ENCODE data around the gene DDAH1.

The DDAH1 gene

DNA sequence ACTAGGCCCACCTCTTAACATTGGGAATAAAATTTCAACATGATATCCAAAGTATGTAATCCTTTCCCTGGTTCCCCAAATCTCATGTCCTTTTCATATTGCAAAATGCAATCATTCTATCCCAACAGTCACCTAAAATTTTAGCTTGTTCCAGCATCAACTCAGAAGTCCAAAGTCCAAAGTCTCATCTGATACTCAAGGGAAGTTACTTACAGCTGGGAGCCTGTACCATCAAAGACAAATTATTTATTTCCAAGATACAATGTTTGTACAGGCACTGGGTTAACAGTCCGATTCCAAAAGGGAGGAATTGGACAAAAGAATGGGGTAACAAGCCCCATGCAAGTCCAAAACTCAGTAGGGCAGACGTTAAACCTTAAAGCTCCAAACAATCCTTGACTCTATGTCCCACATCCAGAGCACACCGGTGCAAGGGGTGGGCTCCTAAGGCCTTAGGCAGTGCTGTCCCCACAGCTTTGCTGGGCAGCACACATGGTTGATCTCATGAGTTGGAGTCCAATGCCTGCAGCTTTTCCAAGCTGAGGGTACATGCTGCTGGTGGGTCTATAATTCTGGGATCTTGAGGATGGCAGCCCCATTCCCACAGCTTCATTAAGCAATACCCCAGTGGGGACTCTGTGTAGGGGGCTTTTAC is 78.8 kb downstream of the DDAH1 start:
- DNase-seq = no peak

GRCh38 chr1:85379203-85380136 is 85.5 kb downstream of the DDAH1 start:
- no peak for DNase-seq

- no peak for DNase-seq
These were observed 86.4 kb downstream of the DDAH1 start for GRCh38 chr1:85378534-85378933.

DNA sequence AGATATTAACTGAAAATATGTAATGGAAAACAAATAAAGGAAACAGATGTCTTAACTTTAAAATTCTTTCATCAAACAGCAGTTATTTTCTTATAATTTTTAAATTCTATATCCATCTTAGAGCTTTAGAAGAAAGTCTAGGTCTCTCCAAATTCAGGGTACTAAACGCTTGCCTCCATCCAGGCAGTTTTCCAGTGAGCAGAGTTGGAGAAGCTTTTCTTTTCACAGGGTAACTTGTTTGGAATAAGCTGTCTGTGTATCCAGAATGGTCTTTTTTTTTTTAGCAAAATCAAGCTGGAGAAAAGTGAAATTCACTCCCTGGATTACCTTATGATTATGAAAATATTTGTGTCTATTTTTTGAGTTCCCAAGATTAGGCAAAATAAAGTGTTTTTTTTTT is 88.6 kb downstream of the DDAH1 start:
- DNase-seq = no peak

DNA sequence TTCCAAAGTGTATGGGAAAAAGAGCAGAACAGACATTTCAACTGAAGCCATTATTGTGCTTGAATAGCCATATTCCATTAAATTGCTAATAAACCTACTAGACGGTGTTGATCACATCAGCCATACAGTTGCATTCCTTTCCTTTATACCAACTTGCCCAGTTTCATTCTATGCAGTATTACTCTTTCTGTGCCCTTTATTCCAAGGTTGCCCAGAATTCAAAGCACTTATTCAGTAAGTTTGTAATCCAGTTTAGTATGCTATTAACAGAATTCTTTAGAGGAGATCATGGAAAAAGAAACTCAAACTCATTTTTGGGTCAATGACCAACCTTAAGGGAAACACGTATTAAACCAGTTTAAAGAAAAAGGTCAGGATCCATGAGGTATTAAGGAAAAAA is 89.5 kb downstream of the DDAH1 start:
- no peak for DNase-seq

- DNase-seq = no peak
These were observed 90.8 kb downstream of the DDAH1 start for GRCh38 chr1:85374160-85374559.

GRCh38 chr1:85373378-85373708 is 91.6 kb downstream of the DDAH1 start:
- DNase-seq = no peak

- no peak for DNase-seq
These were observed 92.1 kb downstream of the DDAH1 start for GRCh38 chr1:85372683-85373377.

DNA sequence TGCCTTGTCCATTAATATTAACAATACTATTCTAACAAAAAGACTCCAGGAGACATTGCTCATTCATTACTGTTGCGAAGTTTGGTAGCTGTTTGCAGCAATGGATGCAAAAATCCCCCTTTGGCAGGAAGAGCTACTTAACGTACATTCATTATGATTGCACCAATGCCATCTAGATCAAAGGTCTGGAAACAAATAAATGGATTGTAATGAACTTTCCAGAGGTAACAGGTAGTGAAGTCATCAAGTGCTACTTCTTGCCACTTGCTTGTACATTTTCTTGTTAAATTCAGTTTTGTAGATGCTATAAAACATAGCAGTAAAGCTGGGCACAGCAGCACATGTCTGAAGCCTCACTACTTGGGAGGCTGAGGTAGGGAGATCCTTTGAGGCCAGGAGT is 93.9 kb downstream of the DDAH1 start:
- no peak for DNase-seq

GRCh38 chr1:85368073-85368770 is 96.7 kb downstream of the DDAH1 start:
- DNase-seq = no peak

- no peak for DNase-seq
These were observed 98.4 kb downstream of the DDAH1 start for GRCh38 chr1:85366391-85367170.

DNA sequence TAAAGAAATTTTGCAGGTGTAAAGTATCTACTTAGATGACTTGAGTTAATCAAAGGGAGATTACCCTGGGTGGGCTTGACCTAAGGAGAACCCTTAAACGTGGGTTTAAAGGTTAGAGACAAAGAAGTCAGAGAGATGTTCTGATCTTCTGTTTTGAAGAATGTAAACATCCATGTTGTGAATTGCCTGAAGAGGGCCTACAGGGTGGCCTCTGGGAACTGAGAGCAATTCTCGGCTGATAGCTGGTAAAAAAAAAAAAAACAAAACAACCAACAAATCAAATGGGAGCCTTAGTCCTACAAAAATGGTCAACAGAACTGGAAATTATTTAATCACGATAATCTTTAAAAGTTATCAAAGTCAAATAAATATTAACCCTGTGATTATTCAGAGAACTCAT is 99.1 kb downstream of the DDAH1 start:
- DNase-seq = no peak

DNA sequence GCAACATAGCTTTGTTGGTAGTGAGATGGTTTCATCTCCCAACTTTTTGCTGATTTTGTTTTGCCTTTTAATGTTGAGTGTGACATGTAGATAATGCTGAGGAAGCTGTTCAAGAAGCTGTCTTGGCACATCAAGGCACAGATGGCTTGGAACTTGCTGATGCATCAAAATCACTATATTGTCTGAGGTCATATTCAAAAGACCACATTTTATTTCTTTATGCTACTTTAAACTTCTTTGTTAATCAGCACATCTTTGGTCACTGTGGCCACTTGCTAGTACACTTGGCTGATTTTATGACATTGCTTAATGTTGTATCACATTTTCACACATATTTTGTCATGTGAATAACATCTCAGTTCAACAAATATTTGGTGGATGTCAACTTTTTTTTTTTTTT is 101.4 kb downstream of the DDAH1 start:
- DNase-seq = no peak

GRCh38 chr1:85363092-85363491 is 101.9 kb downstream of the DDAH1 start:
- no peak for DNase-seq

DNA sequence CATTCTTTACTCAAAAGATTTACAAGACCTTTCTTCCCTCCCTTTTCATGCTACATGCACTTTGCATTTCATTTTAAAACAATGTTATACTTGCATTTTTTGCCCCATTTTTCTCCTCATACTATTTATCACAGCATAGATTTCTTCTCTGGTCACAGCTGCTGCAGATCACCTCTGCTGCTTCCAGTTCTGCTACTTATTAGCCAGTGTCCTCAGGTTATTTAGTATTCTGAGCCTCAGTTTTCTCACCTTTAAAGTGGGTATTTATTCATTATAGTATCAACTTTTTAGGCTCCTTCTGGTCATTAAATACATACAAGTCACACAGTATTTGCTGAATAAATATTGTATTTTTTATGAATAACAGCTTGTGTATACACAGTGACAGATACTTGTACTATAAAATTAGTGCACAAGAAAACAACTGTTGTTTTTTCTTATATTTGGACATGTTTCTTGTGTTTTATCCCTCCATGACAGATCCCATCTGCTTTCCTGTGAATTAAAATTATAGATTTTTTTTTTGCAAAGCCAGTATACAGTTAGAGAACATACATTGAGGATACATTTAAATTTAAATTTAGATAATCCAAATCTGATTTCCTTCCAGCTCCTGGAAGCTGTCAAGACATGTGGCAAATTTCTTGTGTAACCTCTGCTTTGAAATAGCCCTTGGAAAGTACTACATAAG is 103.2 kb downstream of the DDAH1 start:
- DNase-seq = no peak

- no peak for DNase-seq
These were observed 104.0 kb downstream of the DDAH1 start for GRCh38 chr1:85360730-85361493.

GRCh38 chr1:85359874-85360721 is 104.9 kb downstream of the DDAH1 start:
- no peak for DNase-seq

GRCh38 chr1:85358702-85359438 is 106.1 kb downstream of the DDAH1 start:
- DNase-seq = no peak

DNA sequence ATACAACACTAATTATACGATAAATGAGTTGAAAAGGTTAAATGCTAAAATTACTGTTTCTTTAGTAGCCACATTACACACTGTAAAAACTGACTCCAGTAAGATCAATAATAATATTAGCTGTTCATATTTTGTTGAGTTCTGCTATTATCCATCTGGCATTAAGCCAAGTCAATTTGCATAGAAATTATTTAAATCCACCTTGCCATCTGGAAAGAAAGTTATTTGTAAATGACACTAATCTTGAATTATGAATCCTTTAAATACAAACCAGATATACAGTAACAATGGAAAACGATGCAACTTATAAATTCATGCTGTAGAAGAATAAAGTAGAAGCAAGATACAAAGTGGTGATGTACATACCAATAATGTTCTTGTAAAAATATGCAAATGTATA is 107.1 kb downstream of the DDAH1 start:
- no peak for DNase-seq
